ENCODE measurements around the gene ZNF341. TPM values are rescaled to one million over a fixed set of nuclear protein-coding genes. Genes with fewer than 3 reads are reported as not detected.

Gene ZNF341
- 1 to 10 TPM; 1.8 to 2.3 TPM for total RNA-seq

DNA sequence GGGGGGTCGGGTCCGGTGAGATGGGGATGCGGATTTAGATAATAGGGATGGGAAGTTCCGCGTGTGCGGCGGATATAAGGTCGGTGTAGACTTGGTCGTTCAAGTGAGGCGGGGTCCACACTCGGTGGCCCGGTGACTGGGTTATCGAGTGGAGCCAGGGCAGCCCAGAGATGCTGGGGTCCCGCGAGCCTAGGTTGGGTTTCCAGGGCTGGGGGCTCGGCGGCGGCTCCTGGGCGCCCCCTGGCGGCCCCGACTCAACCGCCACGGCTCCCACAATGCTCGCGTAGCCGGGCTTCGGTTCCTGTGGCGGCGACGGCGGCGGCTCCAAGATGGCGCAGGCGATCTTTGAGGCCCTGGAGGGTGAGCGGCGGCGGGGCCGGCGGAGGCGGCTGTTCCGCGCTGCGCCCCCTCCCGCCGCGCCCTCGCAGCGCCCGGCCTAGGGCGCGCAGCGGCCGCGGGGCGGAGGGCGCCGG is at the start of gene ZNF341:
TSS of gene ZNF341 (plus strand) at position 304 of the 473 bp plus-strand sequence. CDS start at position 330, 26 bp downstream.
- ATAC-seq (ENCODE audit: insufficient number of reproducible peaks, low FRiP score, low read depth), result peak; percentile 75
- TF ChIP-seq, protein P1, sequence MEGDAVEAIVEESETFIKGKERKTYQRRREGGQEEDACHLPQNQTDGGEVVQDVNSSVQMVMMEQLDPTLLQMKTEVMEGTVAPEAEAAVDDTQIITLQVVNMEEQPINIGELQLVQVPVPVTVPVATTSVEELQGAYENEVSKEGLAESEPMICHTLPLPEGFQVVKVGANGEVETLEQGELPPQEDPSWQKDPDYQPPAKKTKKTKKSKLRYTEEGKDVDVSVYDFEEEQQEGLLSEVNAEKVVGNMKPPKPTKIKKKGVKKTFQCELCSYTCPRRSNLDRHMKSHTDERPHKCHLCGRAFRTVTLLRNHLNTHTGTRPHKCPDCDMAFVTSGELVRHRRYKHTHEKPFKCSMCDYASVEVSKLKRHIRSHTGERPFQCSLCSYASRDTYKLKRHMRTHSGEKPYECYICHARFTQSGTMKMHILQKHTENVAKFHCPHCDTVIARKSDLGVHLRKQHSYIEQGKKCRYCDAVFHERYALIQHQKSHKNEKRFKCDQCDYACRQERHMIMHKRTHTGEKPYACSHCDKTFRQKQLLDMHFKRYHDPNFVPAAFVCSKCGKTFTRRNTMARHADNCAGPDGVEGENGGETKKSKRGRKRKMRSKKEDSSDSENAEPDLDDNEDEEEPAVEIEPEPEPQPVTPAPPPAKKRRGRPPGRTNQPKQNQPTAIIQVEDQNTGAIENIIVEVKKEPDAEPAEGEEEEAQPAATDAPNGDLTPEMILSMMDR (IDR thresholded peaks at IDR 0.05), result peak; percentile 92

DNA sequence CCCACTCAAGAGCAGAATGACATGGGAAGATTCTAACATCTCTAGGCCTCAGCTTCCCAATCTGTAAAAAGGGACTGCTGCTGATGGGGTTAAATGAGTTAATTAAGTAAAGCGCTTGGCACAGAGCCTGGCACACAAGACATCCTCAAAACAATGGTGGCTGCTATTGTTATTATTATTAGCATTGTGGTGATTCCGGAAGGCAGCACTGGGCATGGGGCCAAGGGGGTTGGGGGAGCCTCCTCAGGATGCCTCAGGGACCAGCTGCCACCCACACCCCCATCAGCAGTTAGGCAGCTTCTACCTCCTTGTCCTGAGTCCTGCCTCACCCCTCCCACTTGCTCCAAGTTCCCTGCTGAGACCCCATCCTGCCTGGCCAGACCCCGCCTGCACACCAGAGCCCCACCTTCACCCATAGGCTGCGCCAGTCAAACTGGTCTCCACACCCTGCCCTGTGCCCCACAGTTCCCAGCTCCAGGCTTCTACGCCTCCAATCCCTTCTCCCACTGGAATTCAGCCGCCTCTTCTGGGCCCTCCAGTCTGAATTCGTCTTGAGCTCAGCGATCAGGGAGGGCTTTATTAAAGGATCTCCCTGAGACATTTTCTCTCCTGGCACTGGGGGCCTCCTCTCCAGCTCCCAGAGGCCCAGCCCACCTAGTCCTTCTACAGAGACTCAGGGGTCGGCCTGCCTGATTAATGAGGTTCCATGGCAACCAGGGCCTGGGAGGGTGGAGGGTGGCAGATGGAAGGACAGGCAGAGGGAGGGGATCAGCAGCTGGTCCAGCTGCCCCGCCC is 47.1 kb upstream of the ZNF341 start:
- no peak for DNase-seq (ENCODE audit: low spot score)
- TF ChIP-seq, protein P1 (IDR thresholded peaks at IDR 0.05), result no peak
- Histone ChIP-seq H3K4me3 (no peak overlapping the region), H3K4me1 (ENCODE audit: control insufficient read depth in 1 of 2, low read depth in 2 of 2) (peaks cover 19 to 33% of the 10 kb centered on the region in 2 donors), H3K9me3 (no peaks in the 10 kb centered on the region), H3K36me3 (no peaks in the 10 kb centered on the region), H3K27me3 (replicated peaks; ENCODE audit: insufficient read depth) (no peaks in the 10 kb centered on the region), H3K27ac (no peak overlapping the region)
- no peak for ATAC-seq (ENCODE audit: insufficient number of reproducible peaks, low FRiP score, low read depth)

More for the DNA sequence above, at the start of gene ZNF341:
- H3K4me1 ChIP-seq (ENCODE audit: control insufficient read depth in 1 of 2, low read depth in 2 of 2), result peaks cover 0 to 26% of the 10 kb centered on the region in 2 donors
- H3K4me3 ChIP-seq, result peak within 1 kb of the TSS; percentile 69
- peak; percentile 56 for DNase-seq (ENCODE audit: low spot score)
- H3K27me3 ChIP-seq (replicated peaks; ENCODE audit: insufficient read depth), result no peaks in the 10 kb centered on the region
- H3K36me3 ChIP-seq, result no peaks in the 10 kb centered on the region
- peak within 1 kb of the TSS; percentile 77 to 85 for H3K27ac ChIP-seq
- peaks cover 7% of the 10 kb centered on the region for H3K9me3 ChIP-seq

DNA sequence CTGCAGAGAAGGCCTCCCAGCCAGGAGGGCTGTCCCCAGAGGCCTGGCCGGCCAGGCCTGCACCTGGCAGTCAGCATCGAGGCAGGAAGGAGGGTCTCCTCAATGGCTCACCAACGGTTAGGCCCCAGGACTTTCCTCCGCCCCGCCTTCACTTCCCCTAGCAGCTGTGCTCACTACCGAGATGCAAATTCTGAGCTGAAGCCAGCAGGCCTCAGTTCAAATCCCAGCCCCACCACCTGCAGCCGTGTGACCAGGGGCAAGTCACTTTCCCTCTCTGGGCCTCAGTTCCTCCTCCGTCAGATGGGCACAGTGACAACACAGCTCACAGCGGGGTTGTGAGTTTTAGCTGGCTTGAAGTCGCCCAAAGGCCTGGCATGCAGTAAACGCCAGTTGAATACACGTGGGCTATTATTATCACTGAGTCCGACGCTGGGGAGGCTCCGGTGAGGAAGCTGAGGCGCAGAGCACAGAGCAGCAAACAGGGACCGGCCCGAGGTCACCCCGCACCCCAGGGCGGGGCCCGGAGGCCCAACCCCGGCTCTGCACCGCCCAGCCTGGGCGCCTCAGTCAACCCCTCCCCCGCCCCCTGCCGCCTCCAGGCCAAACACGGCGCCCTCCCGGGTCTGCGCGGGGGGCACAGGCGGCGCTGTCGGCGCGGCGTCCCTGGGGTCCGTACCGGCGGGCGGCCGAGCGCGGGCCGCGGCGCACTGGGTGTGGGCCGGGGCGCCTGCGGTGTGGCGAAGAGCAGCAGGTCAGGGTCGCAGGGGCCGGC is 46.3 kb upstream of the ZNF341 start:
- Histone ChIP-seq H3K9me3 (no peaks in the 10 kb centered on the region), H3K4me3 (peak overlapping the region; percentile 60), H3K4me1 (ENCODE audit: control insufficient read depth in 1 of 2, low read depth in 2 of 2) (peaks cover 15 to 25% of the 10 kb centered on the region in 2 donors), H3K27ac (no peak overlapping the region), H3K36me3 (no peaks in the 10 kb centered on the region), H3K27me3 (replicated peaks; ENCODE audit: insufficient read depth) (no peaks in the 10 kb centered on the region)
- no peak for DNase-seq (ENCODE audit: low spot score)
- TF ChIP-seq, protein P1 (IDR thresholded peaks at IDR 0.05), result no peak
- ATAC-seq (ENCODE audit: insufficient number of reproducible peaks, low FRiP score, low read depth), result no peak

DNA sequence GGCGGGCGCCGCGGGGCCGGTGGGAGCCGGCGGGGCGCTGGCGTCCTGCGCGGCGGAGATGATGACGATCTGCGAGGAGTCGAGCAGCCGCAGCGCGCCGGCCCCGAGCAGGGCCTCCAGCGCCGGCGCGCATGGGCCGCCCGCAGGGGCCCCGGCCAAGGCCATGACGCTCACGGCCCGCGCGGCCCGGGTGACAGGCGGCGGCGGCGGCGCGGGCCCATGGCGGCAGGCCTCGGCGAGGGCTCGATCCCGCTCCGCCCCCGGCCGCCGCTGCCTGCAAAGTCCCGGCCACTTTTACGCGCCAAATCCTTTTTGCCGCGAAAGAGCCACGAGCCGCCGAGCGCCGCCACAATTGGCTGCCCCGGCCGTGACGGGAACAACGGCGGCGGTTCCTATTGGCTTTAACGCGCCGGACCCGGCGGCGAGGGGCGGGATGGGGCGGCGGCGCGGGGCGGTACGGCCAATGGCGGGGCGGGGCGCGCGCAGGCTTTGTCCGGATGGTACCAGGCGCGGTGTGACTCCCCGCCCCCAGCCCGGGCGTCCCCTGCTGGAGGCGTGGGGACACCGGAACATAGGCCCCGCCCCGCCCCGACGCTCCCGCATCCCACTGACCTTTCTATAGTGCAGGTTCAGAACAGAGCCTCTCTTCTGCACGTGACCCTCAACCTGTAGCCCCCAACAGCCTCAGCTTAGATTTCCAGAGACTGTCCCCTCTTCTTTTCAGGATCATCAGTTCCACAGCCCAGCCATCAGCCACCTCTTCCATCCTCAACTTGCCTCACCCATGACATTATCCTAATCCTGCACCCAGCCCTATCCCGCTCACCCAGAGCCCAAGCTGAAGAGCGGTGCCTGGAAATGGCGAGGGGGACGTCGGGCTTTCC is 45.5 kb upstream of the ZNF341 start, which contains the start of gene E2F1:
TSS of gene E2F1 (minus strand) at position 286 of the 884 bp plus-strand sequence. CDS start at position 165, 121 bp downstream.
- ATAC-seq (ENCODE audit: insufficient number of reproducible peaks, low FRiP score, low read depth), result peak; percentile 92
- H3K27me3 ChIP-seq (replicated peaks; ENCODE audit: insufficient read depth), result no peaks in the 10 kb centered on the region
- H3K4me1 ChIP-seq (ENCODE audit: control insufficient read depth in 1 of 2, low read depth in 2 of 2), result peaks cover 8 to 17% of the 10 kb centered on the region in 2 donors
- H3K9me3 ChIP-seq, result no peaks in the 10 kb centered on the region
- no peaks in the 10 kb centered on the region for H3K36me3 ChIP-seq
- DNase-seq (ENCODE audit: low spot score), result peak; percentile 67
- TF ChIP-seq, protein P1 (IDR thresholded peaks at IDR 0.05), result peak; percentile 55
- H3K4me3 ChIP-seq, result peak within 1 kb of the TSS; percentile 60
- H3K27ac ChIP-seq, result peak within 1 kb of the TSS; percentile 16 to 32
